K562 (cell line): ENCODE results near the gene USHBP1. TPM values are rescaled to one million over a fixed set of nuclear protein-coding genes. Genes with fewer than 3 reads are reported as not detected.

ENCODE experiments used
- ATF3 ChIP-seq, 2 experiments: fragments of 450-650 bp in 1 of 2; sonication (generic) in 1 of 2; formaldehyde crosslinking in 1 of 2; IDR thresholded peaks in 1 of 2; conservative IDR thresholded peaks in 1 of 2; 2 replicates each; pipeline versions ENCODE4 v1.6.1 to v1.8.1; 2016 to 2023; ENCODE audit warnings: mild to moderate bottlenecking in 2 of 2, moderate library complexity in 2 of 2, inconsistent platforms in 1 of 2, missing genetic modification reagents in 1 of 2
- CBX3 ChIP-seq, 2 experiments: IDR thresholded peaks; 1 replicate in 1 of 2; 2 replicates in 1 of 2; pipeline ENCODE4 v1.6.1; 2012; ENCODE audit warnings: inconsistent platforms in 2 of 2, low read length in 2 of 2, borderline replicate concordance in 1 of 2, control low read depth in 1 of 2
- FOXK2 ChIP-seq, 2 experiments: fragments of 450-650 bp; IDR thresholded peaks in 1 of 2; conservative IDR thresholded peaks in 1 of 2; 2 replicates each; pipeline ENCODE4 v1.6.1; 2016; ENCODE audit warnings: low read depth in 2 of 2, mild to moderate bottlenecking in 1 of 2
- FOXP1 ChIP-seq: sonication (generic); formaldehyde crosslinking; IDR thresholded peaks from 2 replicates; pipeline ENCODE4 v1.8.0; 2022; ENCODE audit warnings: mild to moderate bottlenecking, missing genetic modification reagents
- HDAC1 ChIP-seq, 2 experiments: fragments of 450-650 bp; IDR thresholded peaks; 2 replicates each; pipeline ENCODE4 v1.6.1; 2016 to 2017; ENCODE audit warnings: inconsistent platforms in 1 of 2, mild to moderate bottlenecking in 1 of 2, moderate library complexity in 1 of 2
- MYNN ChIP-seq, 2 experiments: sonication (generic); formaldehyde crosslinking in 1 of 2; IDR thresholded peaks; 2 replicates each; pipeline versions ENCODE4 v1.5.0 to v1.6.1; 2016 to 2020; ENCODE audit warnings: antibody characterized with exemption in 1 of 2, missing genetic modification reagents in 1 of 2
- NFIC ChIP-seq: fragments of 450-650 bp; IDR thresholded peaks from 2 replicates; pipeline ENCODE4 v1.6.1; 2017; ENCODE audit warnings: mild to moderate bottlenecking, inconsistent platforms
- NFRKB ChIP-seq: fragments of 450-650 bp; IDR thresholded peaks from 2 replicates; pipeline ENCODE4 v1.6.1; 2016; ENCODE audit warnings: low read depth
- NUFIP1 ChIP-seq: fragments of 450-650 bp; IDR thresholded peaks from 2 replicates; pipeline ENCODE4 v1.6.1; 2018; ENCODE audit not compliant: partially characterized antibody
- POLR2B ChIP-seq: fragments of 450-650 bp; IDR thresholded peaks from 2 replicates; pipeline ENCODE4 v1.6.1; 2018; ENCODE audit warnings: low read depth; ENCODE audit not compliant: partially characterized antibody
- SMAD4 ChIP-seq: fragments of 250-450 bp; sonication (Bioruptor Pico); conservative IDR thresholded peaks from 2 replicates; pipeline ENCODE4 v1.8.0; 2021; ENCODE audit warnings: inconsistent platforms, mild to moderate bottlenecking, moderate library complexity
- TRIM24 ChIP-seq, 2 experiments: fragments of 450-650 bp; IDR thresholded peaks; 2 replicates each; pipeline ENCODE4 v1.6.1; 2016
- TSC22D4 ChIP-seq: fragments of 450-650 bp; IDR thresholded peaks from 2 replicates; pipeline ENCODE4 v1.6.1; 2016; ENCODE audit warnings: missing genetic modification characterization, missing biosample characterization, control low read depth
- ZBTB17 ChIP-seq: fragments of 450-650 bp; formaldehyde crosslinking; IDR thresholded peaks from 2 replicates; pipeline ENCODE4 v1.4.0; 2020; ENCODE audit warnings: mild to moderate bottlenecking
- polyA plus RNA-seq, 8 experiments: library from polyadenylated mRNA; depleted of rRNA in 4 of 8; stranded (reverse) in 5 of 8; unstranded in 3 of 8; fragments of >200 nt; fragmentation: Nextera tagmentation in 2 of 8; fragmentation: Illumina TruSeq in 1 of 8; extraction: Ambion mirVana in 2 of 8; extraction: Trizol in 1 of 8; gene quantifications; 2 replicates each; pipeline versions ENCODE4 v1.2.1 to v1.2.3, GENCODE V29; 2011 to 2014; ENCODE audit warnings: inconsistent platforms in 1 of 8, missing spikeins in 1 of 8
- total RNA-seq, 7 experiments: library from RNA; depleted of rRNA in 6 of 7; stranded (reverse); fragments of >200 nt in 6 of 7; fragmentation: Illumina TruSeq in 2 of 7; extraction: Trizol in 2 of 7; gene quantifications; 2 replicates each; pipeline versions ENCODE4 v1.2.1 to v1.2.3, GENCODE V29; 2011 to 2021; ENCODE audit warnings: low replicate concordance in 1 of 7
- TF ChIP-seq, protein P1 (sequence below), 2 experiments: fragments of 450-650 bp in 1 of 2; sonication (generic) in 1 of 2; formaldehyde crosslinking; conservative IDR thresholded peaks; 2 replicates each; pipeline versions ENCODE4 v1.4.0 to v1.8.1; 2020 to 2022; ENCODE audit warnings: mild to moderate bottlenecking in 1 of 2, missing genetic modification reagents in 1 of 2
- TF ChIP-seq, protein P2 (sequence below): fragments of 250-450 bp; sonication (Bioruptor Pico); IDR thresholded peaks from 2 replicates; pipeline ENCODE4 v1.8.0; 2021; ENCODE audit warnings: borderline replicate concordance, mild to moderate bottlenecking, moderate library complexity; ENCODE audit not compliant: poor library complexity, severe bottlenecking
- TF ChIP-seq, protein P3 (sequence below): sonication (generic); formaldehyde crosslinking; IDR thresholded peaks from 2 replicates; pipeline ENCODE4 v1.8.1; 2023; ENCODE audit warnings: missing genetic modification reagents, mild to moderate bottlenecking, borderline replicate concordance

The USHBP1 gene
- total and polyA plus RNA-seq, 9 of the 15 experiments (the other 6 are each of a cell fraction or from before 2014, with no cell fraction given) = 0.03 to 0.10 (median 0.05) TPM; not detected in 5

DNA sequence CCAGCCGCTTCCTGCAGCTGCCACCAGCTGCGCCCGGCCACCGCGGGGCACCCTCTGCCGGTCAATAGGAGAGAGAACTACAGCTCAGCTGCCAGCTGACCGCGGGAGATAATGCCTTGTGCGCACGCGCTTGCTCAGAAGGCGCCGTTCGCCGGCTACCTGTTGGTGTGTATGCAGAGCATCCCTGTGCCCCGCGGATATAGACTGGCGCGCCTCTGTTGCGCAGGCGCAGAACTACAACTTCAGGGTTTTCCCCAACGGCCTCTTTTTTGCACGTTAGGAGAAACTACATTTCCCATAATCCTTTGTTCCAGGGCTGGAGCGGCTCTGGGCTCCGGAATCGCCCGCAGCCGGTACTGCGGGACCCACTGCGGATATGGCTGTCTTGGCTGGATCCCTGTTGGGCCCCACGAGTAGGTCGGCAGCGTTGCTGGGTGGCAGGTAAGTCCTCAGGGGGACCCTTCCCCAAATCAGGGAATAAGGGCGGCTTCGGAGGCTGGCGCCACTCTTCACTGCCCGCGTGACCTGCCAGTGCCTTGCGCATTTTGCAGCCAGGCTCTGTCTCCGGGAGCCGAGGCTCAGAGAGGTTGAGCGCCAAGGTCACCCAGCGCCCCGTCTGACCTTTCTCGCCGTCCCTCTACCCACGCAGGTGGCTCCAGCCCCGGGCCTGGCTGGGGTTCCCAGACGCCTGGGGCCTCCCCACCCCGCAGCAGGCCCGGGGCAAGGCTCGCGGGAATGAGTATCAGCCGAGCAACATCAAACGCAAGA lies 41.2 kb upstream of the USHBP1 start, which contains the start of gene MRPL34 (continued):
- peak; percentile 94 for TF ChIP-seq MYNN (IDR thresholded peaks at IDR 0.05)
- TF ChIP-seq MYNN (CRISPR knock-in tag; IDR thresholded peaks at IDR 0.05) = no peak
- no peak for TF ChIP-seq ATF3 (IDR thresholded peaks at IDR 0.05)
- TF ChIP-seq ATF3 (CRISPR knock-in tag; conservative IDR thresholded peaks at IDR 0.05) = no peak
- TF ChIP-seq SMAD4 = peak; percentile 60
- 0 out of 2 replicates have a peak, but pooled peaks have one; percentile 26 for TF ChIP-seq NFIC
- no peak for TF ChIP-seq TSC22D4 (tag)
- TF ChIP-seq, protein P1, sequence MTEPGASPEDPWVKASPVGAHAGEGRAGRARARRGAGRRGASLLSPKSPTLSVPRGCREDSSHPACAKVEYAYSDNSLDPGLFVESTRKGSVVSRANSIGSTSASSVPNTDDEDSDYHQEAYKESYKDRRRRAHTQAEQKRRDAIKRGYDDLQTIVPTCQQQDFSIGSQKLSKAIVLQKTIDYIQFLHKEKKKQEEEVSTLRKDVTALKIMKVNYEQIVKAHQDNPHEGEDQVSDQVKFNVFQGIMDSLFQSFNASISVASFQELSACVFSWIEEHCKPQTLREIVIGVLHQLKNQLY (CRISPR knock-in tag; conservative IDR thresholded peaks at IDR 0.05) = no peak
- TF ChIP-seq, protein P2, sequence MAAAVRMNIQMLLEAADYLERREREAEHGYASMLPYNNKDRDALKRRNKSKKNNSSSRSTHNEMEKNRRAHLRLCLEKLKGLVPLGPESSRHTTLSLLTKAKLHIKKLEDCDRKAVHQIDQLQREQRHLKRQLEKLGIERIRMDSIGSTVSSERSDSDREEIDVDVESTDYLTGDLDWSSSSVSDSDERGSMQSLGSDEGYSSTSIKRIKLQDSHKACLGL (CRISPR knock-in tag) = no peak
- peak; percentile 88 for TF ChIP-seq ZBTB17 (CRISPR knock-in tag)
- peak; percentile 65 for TF ChIP-seq POLR2B
- TF ChIP-seq HDAC1 (IDR thresholded peaks at IDR 0.05) = peak in 1 of 2 experiments; percentile 41; a peak in 1 of 4 replicates
- peak; percentile 27; the same call in 1 of the 2 replicates for TF ChIP-seq FOXP1 (CRISPR knock-in tag)
- TF ChIP-seq FOXK2 (conservative IDR thresholded peaks at IDR 0.05 in 1 of 2, IDR thresholded peaks at IDR 0.05 in 1 of 2; ENCODE audit: low read depth in 2 of 2) = peak; percentile 65 to 78
- peak in 1 of 2 experiments; percentile 24; a peak in 1 of 3 replicates for TF ChIP-seq CBX3 (IDR thresholded peaks at IDR 0.05; ENCODE audit: borderline replicate concordance in 1 of 2, low read length in 2 of 2)
- TF ChIP-seq, protein P3, sequence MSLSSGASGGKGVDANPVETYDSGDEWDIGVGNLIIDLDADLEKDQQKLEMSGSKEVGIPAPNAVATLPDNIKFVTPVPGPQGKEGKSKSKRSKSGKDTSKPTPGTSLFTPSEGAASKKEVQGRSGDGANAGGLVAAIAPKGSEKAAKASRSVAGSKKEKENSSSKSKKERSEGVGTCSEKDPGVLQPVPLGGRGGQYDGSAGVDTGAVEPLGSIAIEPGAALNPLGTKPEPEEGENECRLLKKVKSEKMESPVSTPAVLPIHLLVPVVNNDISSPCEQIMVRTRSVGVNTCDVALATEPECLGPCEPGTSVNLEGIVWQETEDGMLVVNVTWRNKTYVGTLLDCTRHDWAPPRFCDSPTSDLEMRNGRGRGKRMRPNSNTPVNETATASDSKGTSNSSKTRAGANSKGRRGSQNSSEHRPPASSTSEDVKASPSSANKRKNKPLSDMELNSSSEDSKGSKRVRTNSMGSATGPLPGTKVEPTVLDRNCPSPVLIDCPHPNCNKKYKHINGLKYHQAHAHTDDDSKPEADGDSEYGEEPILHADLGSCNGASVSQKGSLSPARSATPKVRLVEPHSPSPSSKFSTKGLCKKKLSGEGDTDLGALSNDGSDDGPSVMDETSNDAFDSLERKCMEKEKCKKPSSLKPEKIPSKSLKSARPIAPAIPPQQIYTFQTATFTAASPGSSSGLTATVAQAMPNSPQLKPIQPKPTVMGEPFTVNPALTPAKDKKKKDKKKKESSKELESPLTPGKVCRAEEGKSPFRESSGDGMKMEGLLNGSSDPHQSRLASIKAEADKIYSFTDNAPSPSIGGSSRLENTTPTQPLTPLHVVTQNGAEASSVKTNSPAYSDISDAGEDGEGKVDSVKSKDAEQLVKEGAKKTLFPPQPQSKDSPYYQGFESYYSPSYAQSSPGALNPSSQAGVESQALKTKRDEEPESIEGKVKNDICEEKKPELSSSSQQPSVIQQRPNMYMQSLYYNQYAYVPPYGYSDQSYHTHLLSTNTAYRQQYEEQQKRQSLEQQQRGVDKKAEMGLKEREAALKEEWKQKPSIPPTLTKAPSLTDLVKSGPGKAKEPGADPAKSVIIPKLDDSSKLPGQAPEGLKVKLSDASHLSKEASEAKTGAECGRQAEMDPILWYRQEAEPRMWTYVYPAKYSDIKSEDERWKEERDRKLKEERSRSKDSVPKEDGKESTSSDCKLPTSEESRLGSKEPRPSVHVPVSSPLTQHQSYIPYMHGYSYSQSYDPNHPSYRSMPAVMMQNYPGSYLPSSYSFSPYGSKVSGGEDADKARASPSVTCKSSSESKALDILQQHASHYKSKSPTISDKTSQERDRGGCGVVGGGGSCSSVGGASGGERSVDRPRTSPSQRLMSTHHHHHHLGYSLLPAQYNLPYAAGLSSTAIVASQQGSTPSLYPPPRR = peak; percentile 26; the same call in 1 of the 2 replicates
- TF ChIP-seq TRIM24 (IDR thresholded peaks at IDR 0.05) = 0 out of 4 replicates have a peak, but pooled peaks of 1 of the 2 experiments have one; percentile 23
- peak; percentile 57 for TF ChIP-seq NUFIP1
- peak; percentile 46; the same call in 1 of the 2 replicates for TF ChIP-seq NFRKB
